ENCODE data around the gene TENT4A. TPM values are rescaled to one million over a fixed set of nuclear protein-coding genes. Genes with fewer than 3 reads are reported as not detected.

Gene TENT4A
- total RNA-seq, 1 donor from 2014 or later: 20.7 TPM

Other genes with a start within 250 kb of the TENT4A start
- gene NSUN2, start 80.4 kb upstream of the TENT4A start, total RNA-seq: 41.2 TPM
- gene SRD5A1, start 80.0 kb upstream of the TENT4A start, total RNA-seq: 51.8 TPM